ENCODE measurements around the gene KCNK13. TPM values are rescaled to one million over a fixed set of nuclear protein-coding genes. Genes with fewer than 3 reads are reported as not detected.

The KCNK13 gene
- total and polyA plus RNA-seq, 2 of the 13 experiments (the other 11 are each of a cell fraction or from before 2014, with no cell fraction given), result 0.08 to 0.29 TPM

GRCh38 chr14:90062127-90062794 is 467 bp downstream of the KCNK13 start (continued):
- peak; percentile 64 for TF ChIP-seq ZNF687 (CRISPR knock-in tag; IDR thresholded peaks at IDR 0.05)
- TF ChIP-seq IRF2 (CRISPR knock-in tag; IDR thresholded peaks at IDR 0.05), result no peak
- no peak for TF ChIP-seq RERE (CRISPR knock-in tag; IDR thresholded peaks at IDR 0.05; ENCODE audit: low read depth)
- TF ChIP-seq MIER2 (CRISPR knock-in tag; IDR thresholded peaks at IDR 0.05), result no peak
- peak; percentile 96 for TF ChIP-seq ZNF800 (CRISPR knock-in tag; IDR thresholded peaks at IDR 0.05)
- TF ChIP-seq RXRB (CRISPR knock-in tag; IDR thresholded peaks at IDR 0.05; ENCODE audit: borderline replicate concordance), result no peak
- TF ChIP-seq KDM5B (CRISPR knock-in tag; IDR thresholded peaks at IDR 0.05; ENCODE audit: borderline replicate concordance), result 0 out of 2 replicates have a peak, but pooled peaks have one; percentile 40
- no peak for TF ChIP-seq ZNF343 (CRISPR knock-in tag; IDR thresholded peaks at IDR 0.05)
- TF ChIP-seq ZNF777 (CRISPR knock-in tag; IDR thresholded peaks at IDR 0.05), result peak; percentile 74; the same call in 1 of the 2 replicates
- no peak for TF ChIP-seq DNMT1 (CRISPR knock-in tag; IDR thresholded peaks at IDR 0.05)
- no peak for TF ChIP-seq SNAPC2 (CRISPR knock-in tag; IDR thresholded peaks at IDR 0.05)
- TF ChIP-seq ZFP36 (IDR thresholded peaks at IDR 0.05; ENCODE audit: borderline replicate concordance, low read depth, low read length, partially characterized antibody), result no peak
- TF ChIP-seq ZNF251 (CRISPR knock-in tag; IDR thresholded peaks at IDR 0.05), result no peak
- no peak for TF ChIP-seq KDM6A (CRISPR knock-in tag; IDR thresholded peaks at IDR 0.05; ENCODE audit: low read depth)
- no peak for TF ChIP-seq MZF1 (CRISPR knock-in tag; IDR thresholded peaks at IDR 0.05; ENCODE audit: borderline replicate concordance)
- TF ChIP-seq, protein P1, sequence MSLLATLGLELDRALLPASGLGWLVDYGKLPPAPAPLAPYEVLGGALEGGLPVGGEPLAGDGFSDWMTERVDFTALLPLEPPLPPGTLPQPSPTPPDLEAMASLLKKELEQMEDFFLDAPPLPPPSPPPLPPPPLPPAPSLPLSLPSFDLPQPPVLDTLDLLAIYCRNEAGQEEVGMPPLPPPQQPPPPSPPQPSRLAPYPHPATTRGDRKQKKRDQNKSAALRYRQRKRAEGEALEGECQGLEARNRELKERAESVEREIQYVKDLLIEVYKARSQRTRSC (CRISPR knock-in tag; IDR thresholded peaks at IDR 0.05; ENCODE audit: low read depth), result no peak
- no peak for TF ChIP-seq ZFP36L1 (CRISPR knock-in tag; IDR thresholded peaks at IDR 0.05)
- TF ChIP-seq RBAK (CRISPR knock-in tag; IDR thresholded peaks at IDR 0.05), result no peak

All from HepG2 (cell line).